ENCODE measurements around the gene MYO7A.

MYO7A gene

GRCh38 chr11:77180346-77180745 lies 52.3 kb downstream of the MYO7A start:
- in situ Hi-C loops (cut with MboI; ENCODE audit: low pct_unique_long_range_greater_than_20kb, low sequenced_read_pairs, unreplicated experiment), result no loop called here
- no peak for DNase-seq (ENCODE audit: low spot score)
- TF ChIP-seq CTCF (IDR thresholded peaks at IDR 0.05; ENCODE audit: extremely low read depth, insufficient read depth, missing control alignments), result no peak

- TF ChIP-seq CTCF (IDR thresholded peaks at IDR 0.05; ENCODE audit: extremely low read depth, insufficient read depth, missing control alignments), result no peak
- in situ Hi-C loops (cut with MboI; ENCODE audit: low pct_unique_long_range_greater_than_20kb, low sequenced_read_pairs, unreplicated experiment), result no loop called here
- no peak for DNase-seq (ENCODE audit: low spot score)
Observed at GRCh38 chr11:77181226-77181625, 53.2 kb downstream of the MYO7A start.

GRCh38 chr11:77181799-77182541 lies 53.9 kb downstream of the MYO7A start:
- no peak for TF ChIP-seq CTCF (IDR thresholded peaks at IDR 0.05; ENCODE audit: extremely low read depth, insufficient read depth, missing control alignments)
- in situ Hi-C loops (cut with MboI; ENCODE audit: low pct_unique_long_range_greater_than_20kb, low sequenced_read_pairs, unreplicated experiment), result no loop called here
- no peak for DNase-seq (ENCODE audit: low spot score)

GRCh38 chr11:77182542-77183430 lies 54.7 kb downstream of the MYO7A start:
- TF ChIP-seq CTCF (IDR thresholded peaks at IDR 0.05; ENCODE audit: extremely low read depth, insufficient read depth, missing control alignments), result no peak
- no peak for DNase-seq (ENCODE audit: low spot score)
- in situ Hi-C loops (cut with MboI; ENCODE audit: low pct_unique_long_range_greater_than_20kb, low sequenced_read_pairs, unreplicated experiment), result no loop called here

GRCh38 chr11:77183431-77183984 lies 55.5 kb downstream of the MYO7A start:
- no peak for TF ChIP-seq CTCF (IDR thresholded peaks at IDR 0.05; ENCODE audit: extremely low read depth, insufficient read depth, missing control alignments)
- DNase-seq (ENCODE audit: low spot score), result no peak
- in situ Hi-C loops (cut with MboI; ENCODE audit: low pct_unique_long_range_greater_than_20kb, low sequenced_read_pairs, unreplicated experiment), result no loop called here

GRCh38 chr11:77184136-77184860 lies 56.3 kb downstream of the MYO7A start:
- no peak for TF ChIP-seq CTCF (IDR thresholded peaks at IDR 0.05; ENCODE audit: extremely low read depth, insufficient read depth, missing control alignments)
- in situ Hi-C loops (cut with MboI; ENCODE audit: low pct_unique_long_range_greater_than_20kb, low sequenced_read_pairs, unreplicated experiment), result no loop called here
- no peak for DNase-seq (ENCODE audit: low spot score)
